Neural cell (in vitro differentiated cells): ENCODE data around the gene LRRN3. TPM values are rescaled to one million over a fixed set of nuclear protein-coding genes. Genes with fewer than 3 reads are reported as not detected.

Experiments used
- H2AFZ ChIP-seq: fragments of 200-600, 300-800 bp; sonication (generic), shearing (Covaris generic); 2 replicates; pipeline ENCODE4 v1.6.0; 2014; ENCODE audit warnings: low read depth, mild to moderate bottlenecking, antibody characterized with exemption, low read length, moderate library complexity
- H3F3A ChIP-seq: fragments of 200-600 bp; shearing (Covaris generic); 2 replicates; pipeline ENCODE4 v1.6.1; 2016; ENCODE audit warnings: mild to moderate bottlenecking, moderate library complexity, mixed read lengths, antibody characterized with exemption, low read length; ENCODE audit not compliant: insufficient read depth, poor library complexity, severe bottlenecking
- H3K27ac ChIP-seq: fragments of 200-600, 300-800 bp; sonication (generic), shearing (Covaris generic); 2 replicates; pipeline ENCODE4 v1.5.1; 2014; ENCODE audit warnings: mild to moderate bottlenecking, low read length, moderate library complexity
- H3K27me3 ChIP-seq: fragments of 300-800, 200-600 bp; sonication (generic), shearing (Covaris generic); 2 replicates; pipeline ENCODE4 v1.6.0; 2014; ENCODE audit warnings: mild to moderate bottlenecking, low read depth, low read length, moderate library complexity; ENCODE audit not compliant: insufficient read depth
- H3K36me3 ChIP-seq: fragments of 300-800, 200-600 bp; sonication (generic), shearing (Covaris generic); 2 replicates; pipeline ENCODE4 v1.5.1; 2014; ENCODE audit warnings: mild to moderate bottlenecking, antibody characterized with exemption, low read length, moderate library complexity; ENCODE audit not compliant: insufficient read depth
- H3K4me2 ChIP-seq: fragments of 300-800, 200-600 bp; sonication (generic), shearing (Covaris generic); 2 replicates; pipeline ENCODE4 v1.6.0; 2014; ENCODE audit warnings: mild to moderate bottlenecking, low read length
- H3K4me3 ChIP-seq: fragments of 300-800, 200-600 bp; sonication (generic), shearing (Covaris generic); 2 replicates; pipeline ENCODE4 v1.5.1; 2014; ENCODE audit warnings: mild to moderate bottlenecking, low read length, moderate library complexity
- H3K79me2 ChIP-seq: fragments of 200-600 bp; shearing (Covaris generic); replicated peaks from 2 replicates; pipeline ENCODE4 v1.6.0; 2014; ENCODE audit warnings: mild to moderate bottlenecking, low read length, moderate library complexity; ENCODE audit not compliant: insufficient read depth
- H3K9ac ChIP-seq: fragments of 300-800, 200-600 bp; sonication (generic), shearing (Covaris generic); 2 replicates; pipeline ENCODE4 v1.6.1; 2016; ENCODE audit warnings: mild to moderate bottlenecking, low read length, mixed read lengths
- H3K9me2 ChIP-seq: fragments of 200-600 bp; shearing (Covaris generic); 2 replicates; pipeline ENCODE4 v1.6.1; 2016; ENCODE audit warnings: mild to moderate bottlenecking, low read length, mixed read lengths; ENCODE audit not compliant: insufficient read depth
- H3K9me3 ChIP-seq: fragments of 200-600, 300-800 bp; sonication (generic), shearing (Covaris generic); 2 replicates; pipeline ENCODE4 v1.6.1; 2016; ENCODE audit warnings: mild to moderate bottlenecking, mixed run types, low read length, moderate library complexity, mixed read lengths
- H4K20me1 ChIP-seq: fragments of 200-600 bp; shearing (Covaris generic); 2 replicates; pipeline ENCODE4 v1.6.1; 2016; ENCODE audit warnings: mild to moderate bottlenecking, mixed run types; ENCODE audit not compliant: insufficient read depth
- EP300 ChIP-seq: fragments of 450-650 bp; conservative IDR thresholded peaks from 2 replicates; pipeline ENCODE4 v1.6.1; 2014; ENCODE audit warnings: antibody characterized with exemption, mild to moderate bottlenecking, moderate library complexity; ENCODE audit not compliant: poor library complexity, severe bottlenecking
- EZH2 ChIP-seq: fragments of 200-600, 300-800 bp; shearing (Covaris generic), sonication (generic); IDR thresholded peaks from 2 replicates; pipeline ENCODE4 v1.6.1; 2014; ENCODE audit warnings: antibody characterized with exemption, low read length, borderline replicate concordance, mild to moderate bottlenecking; ENCODE audit not compliant: insufficient read depth, poor library complexity, severe bottlenecking
- MXI1 ChIP-seq: fragments of 450-650 bp; conservative IDR thresholded peaks from 2 replicates; pipeline ENCODE4 v1.6.1; 2014; ENCODE audit warnings: antibody characterized with exemption, mild to moderate bottlenecking; ENCODE audit not compliant: poor library complexity, severe bottlenecking
- POLR2AphosphoS5 ChIP-seq: IDR thresholded peaks from 2 replicates; pipeline ENCODE4 v1.6.1; 2012
- RAD21 ChIP-seq: fragments of 450-650 bp; conservative IDR thresholded peaks from 2 replicates; pipeline ENCODE4 v1.6.1; 2014; ENCODE audit warnings: antibody characterized with exemption, mild to moderate bottlenecking, moderate library complexity
- SMC3 ChIP-seq: fragments of 450-650 bp; conservative IDR thresholded peaks from 2 replicates; pipeline ENCODE4 v1.6.1; 2014; ENCODE audit warnings: antibody characterized with exemption, mild to moderate bottlenecking, moderate library complexity; ENCODE audit not compliant: poor library complexity
- TAF1 ChIP-seq: IDR thresholded peaks from 2 replicates; pipeline ENCODE4 v1.6.1; 2012; ENCODE audit warnings: low read depth
- polyA plus RNA-seq: library from polyadenylated mRNA; depleted of rRNA; stranded (reverse); fragments of >200 nt; gene quantifications from 2 replicates; pipeline ENCODE4 v1.2.3, GENCODE V29; 2014
- TF ChIP-seq, protein P1 (sequence below): fragments of 450-650 bp; IDR thresholded peaks from 2 replicates; pipeline ENCODE4 v1.5.1; 2014; ENCODE audit warnings: antibody characterized with exemption, mild to moderate bottlenecking, moderate library complexity; ENCODE audit not compliant: poor library complexity, severe bottlenecking
- TF ChIP-seq, protein P2 (sequence below): IDR thresholded peaks from 2 replicates; pipeline ENCODE4 v1.6.1; 2012; ENCODE audit warnings: borderline replicate concordance

LRRN3 gene
- polyA plus RNA-seq, 1 donor from 2014 or later: 138 TPM

- Histone ChIP-seq H4K20me1 (no peaks in the 10 kb centered on the region), H3K9me2 (no peaks in the 10 kb centered on the region), H3K4me3 (peak overlapping the region; percentile 72), H3K9ac (peak overlapping the region; percentile 84), H3K27me3 (no peaks in the 10 kb centered on the region), H2AFZ (no peak overlapping the region), H3F3A (no peaks in the 10 kb centered on the region), H3K79me2 (peaks cover 74% of the 10 kb centered on the region), H3K36me3 (peaks cover 5% of the 10 kb centered on the region), H3K9me3 (no peaks in the 10 kb centered on the region), H3K27ac (peak overlapping the region; percentile 94), H3K4me2 (peak overlapping the region; percentile 79)
- TF ChIP-seq SMC3 (no peak), EZH2 (no peak), TAF1 (no peak), RAD21 (no peak), POLR2AphosphoS5 (no peak), MXI1 (no peak), EP300 (no peak)
- TF ChIP-seq, protein P1, sequence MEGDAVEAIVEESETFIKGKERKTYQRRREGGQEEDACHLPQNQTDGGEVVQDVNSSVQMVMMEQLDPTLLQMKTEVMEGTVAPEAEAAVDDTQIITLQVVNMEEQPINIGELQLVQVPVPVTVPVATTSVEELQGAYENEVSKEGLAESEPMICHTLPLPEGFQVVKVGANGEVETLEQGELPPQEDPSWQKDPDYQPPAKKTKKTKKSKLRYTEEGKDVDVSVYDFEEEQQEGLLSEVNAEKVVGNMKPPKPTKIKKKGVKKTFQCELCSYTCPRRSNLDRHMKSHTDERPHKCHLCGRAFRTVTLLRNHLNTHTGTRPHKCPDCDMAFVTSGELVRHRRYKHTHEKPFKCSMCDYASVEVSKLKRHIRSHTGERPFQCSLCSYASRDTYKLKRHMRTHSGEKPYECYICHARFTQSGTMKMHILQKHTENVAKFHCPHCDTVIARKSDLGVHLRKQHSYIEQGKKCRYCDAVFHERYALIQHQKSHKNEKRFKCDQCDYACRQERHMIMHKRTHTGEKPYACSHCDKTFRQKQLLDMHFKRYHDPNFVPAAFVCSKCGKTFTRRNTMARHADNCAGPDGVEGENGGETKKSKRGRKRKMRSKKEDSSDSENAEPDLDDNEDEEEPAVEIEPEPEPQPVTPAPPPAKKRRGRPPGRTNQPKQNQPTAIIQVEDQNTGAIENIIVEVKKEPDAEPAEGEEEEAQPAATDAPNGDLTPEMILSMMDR: no peak
- TF ChIP-seq, protein P2, sequence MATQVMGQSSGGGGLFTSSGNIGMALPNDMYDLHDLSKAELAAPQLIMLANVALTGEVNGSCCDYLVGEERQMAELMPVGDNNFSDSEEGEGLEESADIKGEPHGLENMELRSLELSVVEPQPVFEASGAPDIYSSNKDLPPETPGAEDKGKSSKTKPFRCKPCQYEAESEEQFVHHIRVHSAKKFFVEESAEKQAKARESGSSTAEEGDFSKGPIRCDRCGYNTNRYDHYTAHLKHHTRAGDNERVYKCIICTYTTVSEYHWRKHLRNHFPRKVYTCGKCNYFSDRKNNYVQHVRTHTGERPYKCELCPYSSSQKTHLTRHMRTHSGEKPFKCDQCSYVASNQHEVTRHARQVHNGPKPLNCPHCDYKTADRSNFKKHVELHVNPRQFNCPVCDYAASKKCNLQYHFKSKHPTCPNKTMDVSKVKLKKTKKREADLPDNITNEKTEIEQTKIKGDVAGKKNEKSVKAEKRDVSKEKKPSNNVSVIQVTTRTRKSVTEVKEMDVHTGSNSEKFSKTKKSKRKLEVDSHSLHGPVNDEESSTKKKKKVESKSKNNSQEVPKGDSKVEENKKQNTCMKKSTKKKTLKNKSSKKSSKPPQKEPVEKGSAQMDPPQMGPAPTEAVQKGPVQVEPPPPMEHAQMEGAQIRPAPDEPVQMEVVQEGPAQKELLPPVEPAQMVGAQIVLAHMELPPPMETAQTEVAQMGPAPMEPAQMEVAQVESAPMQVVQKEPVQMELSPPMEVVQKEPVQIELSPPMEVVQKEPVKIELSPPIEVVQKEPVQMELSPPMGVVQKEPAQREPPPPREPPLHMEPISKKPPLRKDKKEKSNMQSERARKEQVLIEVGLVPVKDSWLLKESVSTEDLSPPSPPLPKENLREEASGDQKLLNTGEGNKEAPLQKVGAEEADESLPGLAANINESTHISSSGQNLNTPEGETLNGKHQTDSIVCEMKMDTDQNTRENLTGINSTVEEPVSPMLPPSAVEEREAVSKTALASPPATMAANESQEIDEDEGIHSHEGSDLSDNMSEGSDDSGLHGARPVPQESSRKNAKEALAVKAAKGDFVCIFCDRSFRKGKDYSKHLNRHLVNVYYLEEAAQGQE: no peak
Observed at GRCh38 chr7:111093496-111093895, 2.6 kb downstream of the LRRN3 start.

- H3K36me3 ChIP-seq: peaks cover 5% of the 10 kb centered on the region
- no peaks in the 10 kb centered on the region for H3K27me3 ChIP-seq
- H3K4me3 ChIP-seq: peak overlapping the region; percentile 72
- H4K20me1 ChIP-seq: no peaks in the 10 kb centered on the region
- peak overlapping the region; percentile 94 for H3K27ac ChIP-seq
- H3K9me2 ChIP-seq: no peaks in the 10 kb centered on the region
- no peak overlapping the region for H2AFZ ChIP-seq
- H3K79me2 ChIP-seq: peaks cover 84% of the 10 kb centered on the region
- peak overlapping the region; percentile 79 for H3K4me2 ChIP-seq
- H3K9me3 ChIP-seq: no peaks in the 10 kb centered on the region
- peak overlapping the region; percentile 84 for H3K9ac ChIP-seq
- TF ChIP-seq EP300 (no peak), SMC3 (peak; percentile 31), TAF1 (no peak), EZH2 (no peak), MXI1 (no peak), POLR2AphosphoS5 (peak; percentile 29), RAD21 (no peak)
- TF ChIP-seq, protein P1: no peak
- TF ChIP-seq, protein P2: peak; percentile 38
- H3F3A ChIP-seq: no peaks in the 10 kb centered on the region
Observed at GRCh38 chr7:111094419-111094818, 3.5 kb downstream of the LRRN3 start.
